GM21526 (cell line): ENCODE data around the gene DPP8.
"Not testable (repeated sequence)": the region's sequence is repeated elsewhere in the genome, so short reads cannot be mapped to it uniquely, and the experiment has no call there.

Source experiments
- ATAC-seq: cut with Tn5 transposase; IDR thresholded peaks from one replicate; pipeline ENCODE4 v1.9.1; 2021; ENCODE audit warnings: moderate library complexity; ENCODE audit not compliant: unreplicated experiment, low FRiP score

The DPP8 gene

DNA sequence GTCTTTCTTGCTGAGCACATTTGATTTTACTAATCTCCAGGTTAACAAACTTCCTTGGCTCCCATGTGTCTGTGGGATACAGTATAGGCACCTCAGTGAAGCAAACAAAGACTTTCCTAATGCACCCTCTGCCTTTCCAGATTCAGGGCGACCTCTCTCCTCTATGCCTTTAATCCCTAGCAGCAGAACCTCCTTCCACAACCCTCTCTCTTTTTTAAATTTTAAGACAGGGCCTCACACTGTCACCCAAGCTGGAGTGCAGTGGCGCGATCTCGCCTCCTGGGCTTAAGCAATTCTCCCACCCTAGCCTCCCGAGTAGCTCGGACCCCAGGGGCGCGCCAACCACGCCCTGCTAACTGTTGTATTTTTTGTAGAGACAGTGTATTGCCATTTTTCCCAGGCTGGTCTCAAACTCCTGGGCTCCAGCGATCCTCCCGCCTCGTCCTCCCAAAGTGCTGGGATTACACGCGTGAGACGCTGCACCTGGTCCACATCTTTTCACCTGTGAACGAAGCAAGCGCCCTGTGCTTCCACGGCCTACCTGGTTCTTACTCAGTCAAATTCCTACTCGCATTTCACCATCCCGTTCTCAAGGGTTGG, 11.1 kb upstream of the DPP8 start:
- no peak for ATAC-seq

DNA sequence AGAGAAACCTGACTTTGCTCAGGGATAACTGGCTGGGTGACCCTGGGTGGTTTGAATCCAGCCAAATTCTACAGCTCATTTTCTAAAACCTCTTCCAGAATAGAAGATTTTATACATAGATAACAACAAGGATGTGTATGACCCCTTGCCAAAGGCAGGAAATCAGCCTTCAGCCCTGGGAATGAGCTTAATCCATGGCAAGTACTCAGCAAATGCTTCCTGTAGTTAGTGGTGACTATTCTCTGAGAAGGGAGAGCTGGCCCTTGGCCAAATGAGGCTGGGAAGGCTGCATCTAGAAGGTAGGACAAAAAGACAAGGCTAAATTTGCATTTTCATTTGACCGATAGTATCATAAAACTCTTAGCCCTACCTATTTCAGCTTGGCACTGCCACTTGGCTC, 8.1 kb upstream of the DPP8 start:
- ATAC-seq = no peak

DNA sequence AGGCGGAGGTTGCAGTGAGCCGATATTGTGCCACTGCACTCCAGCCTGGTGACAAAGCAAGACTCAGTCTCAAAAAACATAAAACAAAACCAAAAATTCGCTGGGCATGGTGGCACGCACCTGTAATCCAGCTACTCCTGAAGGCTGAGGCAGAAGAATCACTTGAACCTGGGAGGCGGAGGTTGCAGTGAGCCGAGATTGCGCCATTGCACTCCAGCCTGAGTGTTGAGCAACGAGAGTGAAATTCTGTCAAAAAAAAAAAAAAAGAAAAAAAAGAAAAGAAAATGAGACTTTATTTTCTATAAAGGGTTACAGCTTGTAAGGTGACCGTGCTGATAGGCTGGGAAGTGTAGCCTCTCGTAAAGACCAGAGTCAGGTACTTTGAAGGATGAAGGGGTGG, 6.7 kb upstream of the DPP8 start:
- no peak for ATAC-seq

DNA sequence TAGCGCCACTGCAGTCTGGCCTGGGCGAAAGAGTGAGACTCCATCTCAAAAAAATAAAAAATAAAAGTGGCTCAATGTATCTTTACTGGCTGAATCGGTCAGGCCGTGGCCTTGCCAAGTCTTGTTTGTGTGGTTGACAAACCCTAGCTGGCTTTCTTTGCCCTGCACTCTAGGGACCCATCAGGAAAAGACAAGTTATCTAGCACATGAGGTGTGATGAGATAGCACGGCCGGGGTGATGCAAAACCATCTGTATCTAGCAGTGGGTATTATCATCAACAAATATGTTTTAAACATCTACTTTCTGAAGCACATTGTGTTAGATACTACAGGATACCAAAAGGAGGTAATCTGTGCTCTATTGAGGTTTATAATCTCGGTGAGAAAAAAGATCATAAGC, 3.9 kb upstream of the DPP8 start:
- no peak for ATAC-seq

DNA sequence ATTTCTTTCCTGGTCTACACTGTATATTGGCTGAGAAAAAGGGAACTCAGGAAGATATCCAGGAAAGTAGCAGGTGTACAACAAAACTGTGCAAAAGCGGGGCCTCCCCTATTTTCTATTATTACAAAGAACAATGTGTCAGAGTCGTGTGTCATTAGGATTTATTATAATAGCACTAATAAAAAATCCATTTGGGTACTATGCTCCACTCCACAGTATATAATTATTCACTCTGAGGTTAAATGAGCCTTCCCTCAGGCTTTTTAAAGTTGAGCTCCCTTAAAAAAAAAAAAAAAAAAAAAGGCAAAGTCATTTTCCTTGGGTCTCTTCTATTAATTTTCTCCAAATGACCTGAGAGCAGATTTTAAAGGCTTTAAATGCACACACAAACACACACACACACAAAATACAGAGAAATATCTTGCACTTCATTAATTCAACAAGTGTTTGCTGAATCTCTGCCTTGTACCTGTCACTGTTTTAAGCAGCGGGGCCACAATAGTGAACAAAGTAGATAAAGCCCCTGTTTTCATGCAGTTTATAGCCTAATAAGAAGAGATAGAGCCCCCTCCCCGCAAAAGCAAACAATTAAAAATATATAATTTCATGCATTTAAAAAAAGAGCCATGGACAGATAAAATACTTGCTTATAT, 1.3 kb upstream of the DPP8 start:
- ATAC-seq = no peak

DNA sequence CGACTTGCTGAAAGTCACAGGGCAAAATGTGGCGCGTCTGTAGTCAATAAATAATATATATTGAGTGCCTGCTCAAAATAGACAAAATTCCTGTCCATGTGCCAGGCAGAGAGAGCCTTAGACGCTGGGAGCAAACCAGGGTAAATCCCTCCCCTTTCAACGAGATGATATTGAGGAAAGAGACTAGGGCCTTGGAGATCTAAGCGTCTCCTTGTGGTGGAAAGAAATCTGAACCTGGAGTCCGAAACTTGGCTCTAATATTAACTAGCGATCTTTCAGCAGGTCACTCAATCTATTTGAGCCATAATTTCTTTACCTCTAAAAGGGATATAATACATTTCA, 348 bp upstream of the DPP8 start:
- ATAC-seq = no peak

DNA sequence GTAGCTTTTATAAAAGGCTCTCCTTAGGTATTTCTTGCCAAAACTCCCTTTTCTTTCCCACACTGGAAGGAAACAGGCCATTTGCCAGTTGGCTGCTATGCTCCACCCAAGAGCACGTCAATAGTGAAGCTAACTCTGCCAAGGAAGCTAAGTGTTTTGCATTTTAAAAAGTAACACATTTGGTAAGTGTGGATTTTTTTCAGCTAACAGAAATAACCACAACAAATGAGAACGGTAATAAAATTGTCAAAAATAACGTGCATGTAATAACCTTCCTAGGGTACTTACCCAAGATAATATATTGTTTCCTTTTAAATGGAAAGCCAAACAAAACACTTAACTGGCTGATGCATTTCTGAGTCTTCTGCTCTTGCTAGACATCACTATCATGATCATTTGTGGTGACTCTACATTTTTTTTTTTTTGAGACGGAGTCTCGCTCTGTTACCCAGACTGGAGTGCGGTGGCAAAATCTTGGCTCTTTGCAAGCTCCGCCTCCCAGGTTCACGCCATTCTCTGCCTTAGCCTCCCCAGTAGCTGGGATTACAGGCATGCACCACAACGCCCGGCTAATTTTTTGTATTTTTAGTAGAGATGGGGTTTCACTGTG, 4.6 kb downstream of the DPP8 start:
- no peak for ATAC-seq

DNA sequence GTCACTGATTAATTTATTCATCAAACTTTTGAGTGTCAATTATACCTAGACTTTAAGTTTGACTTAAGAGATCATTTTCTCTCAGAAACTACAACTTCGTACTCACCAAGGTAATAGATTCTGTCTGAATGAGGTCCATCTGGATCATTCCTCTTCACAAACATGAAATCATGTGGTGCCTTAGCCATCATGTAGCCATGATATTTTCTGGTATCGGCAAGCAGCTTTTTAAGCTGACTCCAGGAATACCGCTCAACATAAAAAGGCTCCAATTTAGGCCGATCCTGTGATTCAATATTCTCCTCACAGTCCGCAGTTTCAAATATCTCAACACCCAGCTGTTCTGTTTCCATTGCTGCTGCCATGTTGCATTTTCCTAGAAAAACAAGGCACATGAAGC, 5.3 kb downstream of the DPP8 start:
- no peak for ATAC-seq

DNA sequence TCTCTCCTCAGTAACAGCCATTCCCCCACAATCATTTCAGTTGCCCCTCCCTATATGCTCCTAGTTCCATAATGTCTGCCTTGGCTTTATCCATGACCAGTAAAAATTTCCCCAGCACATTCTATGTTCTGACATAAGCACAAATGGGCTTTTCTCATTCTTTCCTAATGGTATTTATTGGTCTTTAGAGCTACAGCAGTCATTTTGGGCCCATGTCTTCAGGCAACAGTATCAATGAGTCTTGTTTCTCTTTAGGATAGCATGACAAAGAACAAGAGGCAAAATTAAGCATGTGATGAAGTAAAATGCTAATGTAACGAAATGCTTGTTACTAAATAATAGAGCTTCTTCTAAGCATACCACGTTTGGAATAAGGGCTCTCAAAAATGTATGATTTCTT, 8.2 kb downstream of the DPP8 start:
- no peak for ATAC-seq

DNA sequence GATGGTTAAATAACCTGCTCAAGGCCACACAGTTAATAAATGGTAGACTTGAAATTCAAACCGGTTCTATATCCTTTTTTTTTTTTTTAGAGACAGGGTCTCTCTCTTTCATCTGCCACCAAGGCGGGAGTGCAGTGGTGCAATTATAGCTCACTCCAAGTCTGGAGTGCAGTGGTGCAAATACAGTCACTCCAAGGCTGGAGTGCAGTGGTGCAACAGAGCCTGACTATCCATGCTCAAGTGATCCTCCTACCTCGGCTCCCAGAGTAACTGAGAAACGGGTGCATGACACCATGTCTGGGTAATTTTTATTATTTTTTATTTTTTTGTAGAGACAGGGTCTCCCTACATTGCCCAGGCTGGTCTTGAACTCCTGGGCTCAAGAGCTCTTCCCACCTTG, 23.4 kb downstream of the DPP8 start:
- no peak for ATAC-seq

DNA sequence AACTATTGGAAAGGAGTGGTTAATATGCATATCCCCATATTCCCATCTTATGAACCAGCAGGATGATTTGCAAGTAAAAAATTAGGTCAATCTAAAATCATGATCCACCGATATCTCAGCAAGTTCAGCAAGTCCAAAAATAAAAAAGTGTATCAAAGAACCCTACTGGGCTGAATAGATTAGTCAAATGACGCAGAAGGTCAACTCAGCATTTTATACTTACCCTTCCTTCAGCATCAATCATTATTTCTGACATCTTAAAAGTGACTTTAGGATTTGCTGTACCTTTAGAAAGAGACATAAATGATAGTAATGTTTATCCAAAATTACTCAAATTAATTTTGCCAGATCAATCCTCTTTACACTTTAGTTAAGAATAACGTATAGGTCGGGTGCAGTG, 32.6 kb downstream of the DPP8 start:
- no peak for ATAC-seq

DNA sequence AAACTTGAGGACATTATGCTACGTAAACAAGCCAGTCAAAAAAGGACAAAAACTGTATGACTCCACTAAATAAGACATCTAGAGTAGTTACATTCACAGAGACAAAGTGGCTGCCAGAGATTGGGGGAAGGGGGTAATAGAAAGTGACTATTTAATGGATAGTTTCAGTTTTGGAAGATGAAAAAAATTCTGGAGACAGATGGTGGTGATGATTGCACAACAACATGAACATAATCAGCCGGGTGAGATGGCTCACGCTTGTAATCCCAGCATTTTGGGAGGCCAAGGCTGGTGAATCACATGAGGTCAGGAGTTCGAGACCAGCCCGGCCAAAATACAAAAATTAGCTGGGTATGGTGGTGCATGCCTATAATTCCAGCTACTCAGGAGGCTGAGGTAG, 40.6 kb downstream of the DPP8 start:
- ATAC-seq = no peak

DNA sequence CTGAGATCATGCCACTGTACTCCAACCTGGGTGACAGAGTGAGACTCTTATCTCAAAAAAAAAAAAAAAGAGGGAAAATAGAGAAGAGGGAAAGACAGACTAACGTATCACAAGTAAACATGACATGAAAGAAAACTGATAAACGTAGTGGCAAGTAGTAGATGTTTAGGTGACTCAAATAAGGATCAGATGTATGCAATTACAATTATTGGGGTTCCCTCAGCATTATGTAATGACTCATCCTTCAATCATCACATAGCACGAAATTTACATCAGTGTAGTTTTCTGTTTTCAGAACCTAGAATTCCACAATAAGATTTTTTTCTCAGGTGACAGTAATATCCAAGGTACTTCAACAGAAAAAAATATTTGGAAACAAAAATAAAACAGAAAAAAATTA, 46.6 kb downstream of the DPP8 start:
- no peak for ATAC-seq

DNA sequence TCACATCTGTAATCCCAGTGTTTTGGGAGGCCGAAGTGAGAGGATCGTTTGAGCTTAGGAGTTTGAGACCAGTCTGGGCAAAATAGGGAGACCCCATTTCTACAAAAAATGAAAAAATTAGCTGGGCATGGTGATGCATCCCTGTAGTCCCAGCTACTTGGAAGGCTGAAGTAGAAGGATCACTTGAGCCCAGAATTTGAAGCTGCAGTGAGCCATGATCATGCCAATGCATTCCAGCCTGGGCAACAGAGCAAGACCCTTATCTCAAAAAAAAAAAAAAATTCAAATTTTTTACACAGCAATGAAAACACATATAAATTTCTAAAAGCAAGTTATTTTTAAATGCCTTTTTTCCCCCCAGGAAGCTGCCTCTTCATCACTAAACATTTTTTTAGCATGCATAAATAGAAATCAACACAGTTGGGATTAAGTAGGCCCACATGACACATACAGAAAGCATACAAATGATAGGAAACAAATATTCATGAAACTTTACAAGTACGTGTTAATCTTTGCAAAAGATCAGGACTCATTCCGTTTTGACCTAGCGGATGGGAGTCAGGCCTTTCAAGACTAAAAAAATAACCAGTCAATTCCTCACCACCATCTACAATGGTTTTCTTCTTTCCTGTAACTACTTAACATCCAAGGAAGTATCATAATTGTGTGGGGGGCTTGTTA, 49.1 kb downstream of the DPP8 start:
- ATAC-seq = no peak

DNA sequence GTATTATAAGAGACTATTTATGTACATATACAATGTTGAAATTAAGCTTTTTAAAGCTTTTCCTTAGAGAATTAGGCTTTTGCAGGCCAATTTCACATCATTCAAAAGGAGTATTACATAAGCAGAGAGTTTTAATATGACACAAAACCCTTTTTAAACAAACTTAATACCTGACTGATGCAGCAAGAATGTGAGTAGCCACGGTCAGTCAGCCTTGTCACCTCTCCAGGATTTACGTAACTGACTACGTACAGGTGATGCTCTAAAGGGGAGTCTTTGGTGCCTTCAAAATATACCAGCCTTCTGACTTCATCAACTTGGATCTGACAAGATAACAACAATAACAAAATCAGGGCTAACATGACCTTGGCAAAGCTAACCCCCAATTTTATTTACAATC, 50.6 kb downstream of the DPP8 start:
- no peak for ATAC-seq

DNA sequence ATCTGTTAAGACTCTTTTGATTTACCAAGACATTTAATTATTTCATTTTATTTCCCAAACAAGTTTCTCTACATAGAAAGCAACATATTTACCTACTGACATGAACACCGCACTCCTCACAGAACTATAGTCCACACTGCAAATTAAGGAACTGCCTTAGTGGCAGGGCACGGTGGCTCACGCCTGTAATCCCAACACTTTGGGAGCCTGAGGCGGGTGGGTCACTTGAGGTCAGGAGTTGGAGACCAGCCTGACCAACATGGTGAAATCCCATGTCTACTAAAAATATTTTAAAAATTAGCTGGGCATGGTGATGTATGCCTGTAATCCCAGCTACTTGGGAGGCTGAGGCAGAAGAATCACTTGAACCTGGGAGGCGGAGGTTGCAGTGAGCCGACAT, 54.4 kb downstream of the DPP8 start:
- not testable (repeated sequence) for ATAC-seq

DNA sequence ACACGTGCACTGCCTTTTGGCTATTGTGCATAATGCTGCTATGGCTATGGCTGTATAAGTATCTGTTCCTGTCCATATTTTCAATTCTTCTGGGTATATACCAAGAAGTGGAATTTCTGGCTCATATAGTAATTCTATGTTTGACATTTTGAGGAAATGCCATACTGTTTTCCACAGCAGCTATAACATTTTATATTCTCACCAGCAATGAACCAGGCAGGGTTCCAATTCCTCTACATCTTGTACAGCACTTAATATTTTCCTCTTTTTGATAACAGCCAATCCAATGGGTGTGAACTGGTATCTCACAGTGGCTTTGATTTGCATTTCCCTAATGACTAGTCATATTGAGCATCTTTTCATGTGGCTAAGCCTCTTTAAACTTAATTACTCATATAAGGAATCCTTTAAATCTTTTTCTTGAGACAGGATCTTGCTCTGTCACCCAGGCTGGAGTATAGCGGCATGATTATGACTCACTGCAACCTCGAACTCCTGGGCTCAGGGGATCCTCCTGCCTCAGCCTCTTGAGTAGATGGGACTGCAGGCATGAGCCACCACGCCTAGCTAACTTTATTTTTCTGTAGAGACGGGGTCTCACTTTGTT, 56.6 kb downstream of the DPP8 start:
- no peak for ATAC-seq

DNA sequence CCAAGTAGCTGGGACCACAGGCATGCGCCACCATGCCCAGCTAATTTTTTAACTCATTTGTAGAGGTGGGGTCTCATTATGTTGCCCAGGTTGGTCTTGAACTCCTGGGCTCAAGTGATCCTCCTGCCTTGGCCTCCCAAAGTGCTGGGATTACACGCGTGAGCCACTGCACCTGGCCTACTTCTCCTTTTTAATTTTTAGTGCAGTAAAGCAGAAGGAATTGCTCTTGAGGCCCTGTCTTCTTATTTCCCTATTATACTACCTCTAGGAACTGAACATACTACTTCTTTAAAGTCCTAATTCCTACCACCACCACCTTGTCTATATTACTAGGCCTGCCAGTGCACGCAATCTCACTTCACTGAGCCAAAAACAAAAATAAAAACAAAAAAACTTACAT, 62.2 kb downstream of the DPP8 start:
- not testable (repeated sequence) for ATAC-seq

DNA sequence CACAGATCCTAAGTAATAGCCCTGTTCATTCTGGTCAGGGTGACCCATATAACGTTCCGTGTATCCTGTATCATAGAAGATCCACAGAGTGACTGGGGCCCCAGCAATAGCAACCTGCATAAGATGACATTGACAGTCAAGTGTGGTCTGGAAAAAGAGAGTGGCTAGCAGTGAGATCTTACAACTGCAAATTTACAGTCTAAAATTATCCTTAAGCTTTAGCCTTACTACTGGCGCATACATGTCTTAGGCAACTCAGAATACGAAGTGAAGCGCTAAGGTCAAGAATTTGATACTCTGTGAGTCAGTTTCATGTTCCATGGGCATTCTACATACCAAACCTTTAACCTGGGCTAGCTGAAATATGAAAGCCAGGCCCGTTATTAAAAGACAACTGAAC, 65.5 kb downstream of the DPP8 start:
- no peak for ATAC-seq

DNA sequence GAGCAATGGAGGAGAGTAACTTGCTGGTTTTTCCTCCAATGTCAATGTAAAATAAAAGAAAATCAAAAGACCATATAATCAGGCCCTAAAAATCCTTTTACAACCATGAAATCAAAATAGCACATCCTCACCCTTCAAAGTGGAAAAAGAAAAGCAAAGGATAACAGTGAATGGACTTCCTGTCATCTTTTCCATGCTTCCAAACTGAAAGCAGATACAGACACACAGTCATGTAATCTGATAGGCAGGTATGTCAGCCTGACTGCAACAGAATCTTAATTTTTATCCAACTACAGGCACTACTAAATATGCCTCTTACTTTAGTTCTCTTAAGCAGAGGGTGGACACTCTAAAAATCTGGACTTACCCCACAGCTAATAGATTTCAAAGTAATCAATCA, 66.9 kb downstream of the DPP8 start:
- ATAC-seq = no peak

DNA sequence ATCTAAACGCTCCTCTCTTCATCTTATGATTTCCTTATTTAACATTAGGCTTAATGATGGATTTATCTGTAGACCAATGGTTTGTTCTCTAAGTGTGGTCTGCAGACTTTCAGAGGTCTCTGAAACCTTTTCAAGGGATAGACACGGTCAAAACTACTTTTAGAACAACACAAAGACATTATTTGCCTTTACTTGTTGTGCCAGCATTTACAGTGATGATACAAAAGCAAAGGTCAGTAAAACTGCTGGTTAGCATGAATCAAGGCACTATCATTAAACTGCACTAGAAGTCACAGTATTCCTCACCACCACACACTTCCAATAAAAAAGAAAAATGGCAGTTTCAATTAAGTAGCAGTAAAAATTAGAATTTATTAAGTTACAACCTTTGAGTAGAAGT, 70.3 kb downstream of the DPP8 start:
- no peak for ATAC-seq

DNA sequence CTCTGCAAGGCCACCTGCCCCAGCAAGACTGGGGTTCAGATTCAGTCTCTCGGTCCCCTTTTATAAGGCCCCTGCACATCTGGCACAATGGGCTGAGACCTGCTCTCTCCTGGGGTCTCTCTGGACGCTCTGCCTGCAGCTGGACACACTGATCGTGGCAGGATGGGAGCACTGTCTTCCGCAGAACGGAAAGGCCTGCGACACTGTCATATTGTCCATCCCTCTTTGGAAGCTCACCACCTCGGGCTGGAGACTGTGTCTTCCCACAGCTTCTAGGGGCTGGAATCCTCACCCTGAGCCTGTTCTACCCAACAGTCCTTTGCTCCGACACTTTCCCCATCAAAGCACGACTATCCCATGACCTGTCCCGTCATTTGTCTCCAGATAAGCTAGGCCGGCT, 83.3 kb downstream of the DPP8 start:
- no peak for ATAC-seq
